ENCODE results near the gene ALPP. TPM values are rescaled to one million over a fixed set of nuclear protein-coding genes. Genes with fewer than 3 reads are reported as not detected.

ALPP gene
- polyA plus RNA-seq, 1 of the 3 experiments (the other 2 are of a cell fraction): not detected

DNA sequence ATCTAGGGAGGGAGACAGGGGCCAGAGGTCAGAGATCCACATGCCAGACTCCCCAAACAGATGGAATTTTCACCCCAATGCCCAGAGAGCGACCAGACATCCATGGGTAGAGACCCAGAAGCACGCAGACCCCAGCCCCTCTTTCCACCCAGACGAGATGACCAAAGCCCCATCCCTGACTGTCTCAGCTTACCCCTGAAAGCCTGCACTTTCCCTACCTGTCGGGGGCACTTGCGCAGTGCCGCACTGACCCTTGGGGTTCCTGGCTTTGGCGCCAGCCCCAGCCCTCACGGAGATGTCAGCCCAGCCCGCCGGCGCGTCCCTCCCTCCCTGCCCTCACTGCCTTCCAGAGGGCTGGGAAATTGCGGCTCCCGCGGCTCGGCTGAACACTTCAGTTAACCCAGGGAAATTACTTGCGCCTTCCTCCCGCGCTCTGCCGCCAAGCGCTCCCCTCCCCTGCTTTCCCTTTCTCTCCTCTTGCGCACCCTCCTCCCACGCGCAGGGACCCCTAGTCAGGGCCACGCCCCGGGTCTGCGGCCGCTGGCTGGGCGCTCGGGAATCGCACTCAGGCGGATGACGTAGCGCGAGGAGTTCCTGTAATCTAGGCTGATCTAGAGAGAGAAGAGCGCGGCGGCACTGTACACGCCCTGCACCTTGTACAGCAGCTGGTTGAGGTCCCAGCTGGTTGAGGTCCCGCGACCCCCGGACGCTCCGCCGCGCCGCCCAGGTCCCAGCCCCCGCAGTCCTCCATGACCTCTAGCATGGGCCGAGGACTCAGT lies 40.1 kb downstream of the ALPP start:
- WGBS (ENCODE audit: low lambda C conversion rate): 2% methylated on average over 19 of the region's 49 CpGs
- no peaks in the 10 kb centered on the region for H3K9me2 ChIP-seq
- no peak overlapping the region for H3K27ac ChIP-seq (ENCODE audit: low read depth in 2 of 2, low read length in 1 of 2)
- H3K4me3 ChIP-seq (ENCODE audit: low read depth in 2 of 2, low read length in 1 of 2): peak overlapping the region in 1 of 2 experiments; percentile 9; a peak in 2 of 4 replicates
- H3K9me3 ChIP-seq: no peaks in the 10 kb centered on the region
- TF ChIP-seq TEAD4 (IDR thresholded peaks at IDR 0.05; ENCODE audit: borderline replicate concordance, insufficient read depth) (no peak), MXI1 (IDR thresholded peaks at IDR 0.05; ENCODE audit: low read depth, low read length) (no peak), JUND (IDR thresholded peaks at IDR 0.05) (no peak), YY1 (IDR thresholded peaks at IDR 0.05; ENCODE audit: low read depth) (no peak), SMC3 (IDR thresholded peaks at IDR 0.05; ENCODE audit: low read depth, low read length) (no peak), EP300 (IDR thresholded peaks at IDR 0.05; ENCODE audit: borderline replicate concordance in 1 of 2, low read depth in 1 of 2, low read length in 1 of 2) (no peak), TAF1 (IDR thresholded peaks at IDR 0.05; ENCODE audit: borderline replicate concordance, low read depth, low read length) (no peak), POLR2AphosphoS5 (IDR thresholded peaks at IDR 0.05; ENCODE audit: low read depth, low read length) (no peak), RXRA (IDR thresholded peaks at IDR 0.05; ENCODE audit: borderline replicate concordance, low read depth) (no peak), GATA2 (CRISPR knock-in tag; IDR thresholded peaks at IDR 0.05) (no peak), TCF12 (IDR thresholded peaks at IDR 0.05) (no peak), NFIC (IDR thresholded peaks at IDR 0.05; ENCODE audit: borderline replicate concordance) (no peak)
- TF ChIP-seq, protein P1, sequence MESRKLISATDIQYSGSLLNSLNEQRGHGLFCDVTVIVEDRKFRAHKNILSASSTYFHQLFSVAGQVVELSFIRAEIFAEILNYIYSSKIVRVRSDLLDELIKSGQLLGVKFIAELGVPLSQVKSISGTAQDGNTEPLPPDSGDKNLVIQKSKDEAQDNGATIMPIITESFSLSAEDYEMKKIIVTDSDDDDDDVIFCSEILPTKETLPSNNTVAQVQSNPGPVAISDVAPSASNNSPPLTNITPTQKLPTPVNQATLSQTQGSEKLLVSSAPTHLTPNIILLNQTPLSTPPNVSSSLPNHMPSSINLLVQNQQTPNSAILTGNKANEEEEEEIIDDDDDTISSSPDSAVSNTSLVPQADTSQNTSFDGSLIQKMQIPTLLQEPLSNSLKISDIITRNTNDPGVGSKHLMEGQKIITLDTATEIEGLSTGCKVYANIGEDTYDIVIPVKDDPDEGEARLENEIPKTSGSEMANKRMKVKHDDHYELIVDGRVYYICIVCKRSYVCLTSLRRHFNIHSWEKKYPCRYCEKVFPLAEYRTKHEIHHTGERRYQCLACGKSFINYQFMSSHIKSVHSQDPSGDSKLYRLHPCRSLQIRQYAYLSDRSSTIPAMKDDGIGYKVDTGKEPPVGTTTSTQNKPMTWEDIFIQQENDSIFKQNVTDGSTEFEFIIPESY (IDR thresholded peaks at IDR 0.05; ENCODE audit: borderline replicate concordance, low read depth): no peak
- TF ChIP-seq, protein P2, sequence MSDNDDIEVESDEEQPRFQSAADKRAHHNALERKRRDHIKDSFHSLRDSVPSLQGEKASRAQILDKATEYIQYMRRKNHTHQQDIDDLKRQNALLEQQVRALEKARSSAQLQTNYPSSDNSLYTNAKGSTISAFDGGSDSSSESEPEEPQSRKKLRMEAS (IDR thresholded peaks at IDR 0.05; ENCODE audit: low read depth): no peak
- TF ChIP-seq, protein P3, sequence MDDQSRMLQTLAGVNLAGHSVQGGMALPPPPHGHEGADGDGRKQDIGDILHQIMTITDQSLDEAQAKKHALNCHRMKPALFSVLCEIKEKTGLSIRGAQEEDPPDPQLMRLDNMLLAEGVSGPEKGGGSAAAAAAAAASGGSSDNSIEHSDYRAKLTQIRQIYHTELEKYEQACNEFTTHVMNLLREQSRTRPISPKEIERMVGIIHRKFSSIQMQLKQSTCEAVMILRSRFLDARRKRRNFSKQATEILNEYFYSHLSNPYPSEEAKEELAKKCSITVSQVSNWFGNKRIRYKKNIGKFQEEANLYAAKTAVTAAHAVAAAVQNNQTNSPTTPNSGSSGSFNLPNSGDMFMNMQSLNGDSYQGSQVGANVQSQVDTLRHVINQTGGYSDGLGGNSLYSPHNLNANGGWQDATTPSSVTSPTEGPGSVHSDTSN (IDR thresholded peaks at IDR 0.05): no peak
- TF ChIP-seq, protein P4, sequence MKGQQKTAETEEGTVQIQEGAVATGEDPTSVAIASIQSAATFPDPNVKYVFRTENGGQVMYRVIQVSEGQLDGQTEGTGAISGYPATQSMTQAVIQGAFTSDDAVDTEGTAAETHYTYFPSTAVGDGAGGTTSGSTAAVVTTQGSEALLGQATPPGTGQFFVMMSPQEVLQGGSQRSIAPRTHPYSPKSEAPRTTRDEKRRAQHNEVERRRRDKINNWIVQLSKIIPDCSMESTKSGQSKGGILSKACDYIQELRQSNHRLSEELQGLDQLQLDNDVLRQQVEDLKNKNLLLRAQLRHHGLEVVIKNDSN (IDR thresholded peaks at IDR 0.05; ENCODE audit: borderline replicate concordance, low read depth): no peak
- H3K4me2 ChIP-seq: peak overlapping the region; percentile 57; the same call in 1 of the 2 replicates
- H3K36me3 ChIP-seq (replicated peaks in 1 of 2; ENCODE audit: control insufficient read depth in 1 of 2, insufficient read depth in 2 of 2, low read length in 1 of 2): no peaks in the 10 kb centered on the region
- H3K79me2 ChIP-seq (ENCODE audit: insufficient read depth): no peaks in the 10 kb centered on the region
- H4K20me1 ChIP-seq (ENCODE audit: insufficient read depth): no peaks in the 10 kb centered on the region
- H3K4me1 ChIP-seq (ENCODE audit: control insufficient read depth in 1 of 2, insufficient read depth in 2 of 2, low read depth in 1 of 2, low read length in 1 of 2): no peaks in the 10 kb centered on the region; a peak in 1 of 4 replicates
- peak; percentile 63 for DNase-seq
- H3F3A ChIP-seq (replicated peaks; ENCODE audit: insufficient read depth): no peaks in the 10 kb centered on the region
- peaks cover 73% of the 10 kb centered on the region for H3K27me3 ChIP-seq (ENCODE audit: insufficient read depth)
- no peak overlapping the region for H2AFZ ChIP-seq (ENCODE audit: low read depth)
- POLR2A ChIA-PET: no interaction called here
- CTCF ChIA-PET: interaction anchor here (1.0 kb wide), 1 partner anchor 28 kb away, joined by 3 read pairs; no protein-coding TSS in a partner anchor
- H3K9ac ChIP-seq: no peak overlapping the region
